Ascending aorta (tissue), 2 donors: ENCODE measurements around the gene CAMK1D. TPM values are rescaled to one million over a fixed set of nuclear protein-coding genes. Genes with fewer than 3 reads are reported as not detected.
A peak's percentile ranks its signal among the peaks of the same experiment; 100 is the strongest.

Source experiments
- DNase-seq, 2 donors: peaks; one replicate each; pipeline ENCODE4 v3.0.0-alpha.2; 2019; ENCODE audit warnings: low spot score in 2 of 2
- H3K27ac ChIP-seq, 2 donors: fragments of 200-600 bp; sonication (generic); one replicate each; pipeline ENCODE4 v1.5.1; 2016 to 2017; ENCODE audit warnings: mild to moderate bottlenecking in 1 of 2
- H3K27me3 ChIP-seq: fragments of 200-600 bp; sonication (generic); one replicate; pipeline ENCODE4 v1.5.1; 2017
- H3K36me3 ChIP-seq, 2 donors: fragments of 200-600 bp; sonication (generic); one replicate each; pipeline ENCODE4 v1.5.1; 2016
- H3K4me1 ChIP-seq, 2 donors: fragments of 200-600 bp; sonication (generic); one replicate each; pipeline ENCODE4 v1.5.1; 2016 to 2017; ENCODE audit warnings: mild to moderate bottlenecking in 1 of 2
- H3K4me3 ChIP-seq, 2 donors: fragments of 200-600 bp; sonication (generic); one replicate each; pipeline ENCODE4 v1.5.1; 2016 to 2017; ENCODE audit warnings: mild to moderate bottlenecking in 1 of 2
- H3K9me3 ChIP-seq, 2 donors: fragments of 200-600 bp; sonication (generic); one replicate each; pipeline ENCODE4 v1.5.1; 2016
- CTCF ChIP-seq, 3 experiments: fragments of 200-600 bp in 2 of 3; fragments of 450-650 bp in 1 of 3; sonication (generic) in 2 of 3; IDR thresholded peaks; one replicate each; pipeline ENCODE4 v1.5.1; 2016 to 2019; ENCODE audit warnings: antibody characterized with exemption in 3 of 3, mild to moderate bottlenecking in 1 of 3, moderate library complexity in 1 of 3
- intact Hi-C: fragments of 100-400 bp; cut with DNase I; formaldehyde crosslinking; loops from one replicate; pipeline ENCODE4 v1.15.1; 2023
- total RNA-seq: library from RNA; depleted of rRNA; stranded (reverse); fragments of >200 nt; gene quantifications from one replicate; pipeline ENCODE4 v1.1.0, GENCODE V29; 2016

CAMK1D gene
- total RNA-seq, 1 donor from 2014 or later: 4.2 TPM

GRCh38 chr10:12504176-12504575, 154.8 kb downstream of the CAMK1D start:
- intact Hi-C loops: no loop called here
- no peaks in the 10 kb centered on the region for H3K27me3 ChIP-seq
- TF ChIP-seq CTCF (IDR thresholded peaks at IDR 0.05): no peak
- peak in 1 of 2 donors; percentile 46 for DNase-seq
- no peaks in the 10 kb centered on the region for H3K36me3 ChIP-seq
- H3K27ac ChIP-seq: no peak overlapping the region
- H3K4me3 ChIP-seq: no peak overlapping the region
- H3K4me1 ChIP-seq: peaks cover 5 to 9% of the 10 kb centered on the region in 2 donors
- no peaks in the 10 kb centered on the region for H3K9me3 ChIP-seq

- intact Hi-C loops: no loop called here
Observed at GRCh38 chr10:12504628-12505027, 155.3 kb downstream of the CAMK1D start.

GRCh38 chr10:12505683-12506082, 156.3 kb downstream of the CAMK1D start:
- no peaks in the 10 kb centered on the region for H3K36me3 ChIP-seq
- no peaks in the 10 kb centered on the region for H3K9me3 ChIP-seq
- H3K27me3 ChIP-seq: no peaks in the 10 kb centered on the region
- DNase-seq: no peak
- intact Hi-C loops: no loop called here
- H3K27ac ChIP-seq: no peak overlapping the region
- no peak for TF ChIP-seq CTCF (IDR thresholded peaks at IDR 0.05)
- peaks cover 2% of the 10 kb centered on the region in 2 donors for H3K4me1 ChIP-seq
- H3K4me3 ChIP-seq: no peak overlapping the region

More at GRCh38 chr10:12504628-12505027, 155.3 kb downstream of the CAMK1D start:
- Histone ChIP-seq H3K9me3 (no peaks in the 10 kb centered on the region), H3K36me3 (no peaks in the 10 kb centered on the region), H3K4me1 (peaks cover 5 to 9% of the 10 kb centered on the region in 2 donors), H3K4me3 (no peak overlapping the region), H3K27ac (no peak overlapping the region), H3K27me3 (no peaks in the 10 kb centered on the region)
- no peak for TF ChIP-seq CTCF (IDR thresholded peaks at IDR 0.05)
- DNase-seq: peak in 1 of 2 donors; percentile 41

GRCh38 chr10:12507165-12507850, 158.0 kb downstream of the CAMK1D start:
- DNase-seq: peak in 1 of 2 donors; percentile 43
- Histone ChIP-seq H3K27me3 (no peaks in the 10 kb centered on the region), H3K4me1 (no peaks in the 10 kb centered on the region), H3K36me3 (no peaks in the 10 kb centered on the region), H3K27ac (no peak overlapping the region), H3K4me3 (no peak overlapping the region), H3K9me3 (no peaks in the 10 kb centered on the region)
- intact Hi-C loops: no loop called here
- no peak for TF ChIP-seq CTCF (IDR thresholded peaks at IDR 0.05)

GRCh38 chr10:12508165-12508564, 158.8 kb downstream of the CAMK1D start:
- Histone ChIP-seq H3K27me3 (no peaks in the 10 kb centered on the region), H3K4me3 (no peak overlapping the region), H3K9me3 (no peaks in the 10 kb centered on the region), H3K4me1 (no peaks in the 10 kb centered on the region), H3K27ac (no peak overlapping the region), H3K36me3 (no peaks in the 10 kb centered on the region)
- no peak for TF ChIP-seq CTCF (IDR thresholded peaks at IDR 0.05)
- intact Hi-C loops: no loop called here
- peak in 1 of 2 donors; percentile 13 for DNase-seq
